ENCODE measurements around the gene SFXN2. TPM values are rescaled to one million over a fixed set of nuclear protein-coding genes. Genes with fewer than 3 reads are reported as not detected.
"Not testable (repeated sequence)": the region's sequence is repeated elsewhere in the genome, so short reads cannot be mapped to it uniquely, and the experiment has no call there.

SFXN2 gene
- total RNA-seq, 2 donors from 2014 or later, result 9.7 to 27.6 TPM

GRCh38 chr10:102735065-102735562, 20.7 kb downstream of the SFXN2 start:
- Histone ChIP-seq H3K36me3 (no peaks in the 10 kb centered on the region), H3K4me1 (no peaks in the 10 kb centered on the region), H3K27ac (no peak overlapping the region), H3K9ac (ENCODE audit: low read depth in 2 of 2, low read length in 2 of 2) (no peak overlapping the region), H3K27me3 (no peaks in the 10 kb centered on the region), H3K4me3 (no peak overlapping the region), H3K9me3 (no peaks in the 10 kb centered on the region)
- intact Hi-C loops (cut with DNase I), result no loop called here
- TF ChIP-seq CTCF (IDR thresholded peaks at IDR 0.05), result no peak
- DNase-seq, result no peak

DNA sequence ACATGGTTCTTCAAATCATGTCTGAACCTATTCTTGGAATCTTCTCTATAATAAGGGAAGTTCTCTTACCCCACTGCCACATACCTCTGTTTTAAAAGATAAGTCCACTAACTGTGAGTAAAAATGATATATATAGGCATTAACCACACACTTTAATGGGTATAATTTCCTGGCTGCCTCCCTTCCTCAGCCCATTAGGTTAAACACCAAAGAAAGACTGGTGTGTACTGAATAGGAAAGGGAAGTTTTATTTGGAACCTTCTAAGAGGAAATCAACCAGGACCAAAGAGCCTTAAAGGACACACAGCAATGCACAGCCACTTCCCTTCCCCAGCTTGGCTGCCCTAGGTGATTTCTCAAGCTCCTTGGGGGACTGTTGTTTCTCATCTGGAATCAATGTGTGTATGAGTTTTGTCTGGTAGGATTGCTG, 24.3 kb downstream of the SFXN2 start:
- no peak overlapping the region for H3K27ac ChIP-seq
- TF ChIP-seq CTCF (IDR thresholded peaks at IDR 0.05), result no peak
- no peaks in the 10 kb centered on the region for H3K36me3 ChIP-seq
- intact Hi-C loops (cut with DNase I), result no loop called here
- H3K27me3 ChIP-seq, result no peaks in the 10 kb centered on the region
- no peak for DNase-seq
- H3K4me3 ChIP-seq, result no peak overlapping the region
- H3K4me1 ChIP-seq, result no peaks in the 10 kb centered on the region
- H3K9me3 ChIP-seq, result no peaks in the 10 kb centered on the region
- H3K9ac ChIP-seq (ENCODE audit: low read depth in 2 of 2, low read length in 2 of 2), result no peak overlapping the region

DNA sequence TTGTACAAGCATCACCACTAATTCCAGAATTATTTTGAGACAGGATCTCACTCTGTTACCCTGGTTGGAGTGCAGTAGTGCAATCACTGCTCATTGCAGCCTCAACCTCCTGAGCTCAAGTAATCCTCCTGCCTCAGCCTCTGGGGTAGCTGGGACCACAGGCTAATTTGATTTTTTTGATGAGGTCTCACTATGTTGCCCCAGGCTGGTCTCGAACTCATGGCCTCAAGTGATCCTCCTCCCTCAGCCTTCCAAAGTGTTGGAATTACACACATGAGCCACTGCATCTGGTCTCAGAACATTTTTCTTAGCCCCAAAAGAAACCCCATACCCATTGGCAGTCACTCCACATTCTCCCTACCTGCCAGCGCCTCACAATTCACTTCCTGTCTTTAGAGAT, 25.8 kb downstream of the SFXN2 start:
- H3K27ac ChIP-seq, result no peak overlapping the region
- H3K27me3 ChIP-seq, result no peaks in the 10 kb centered on the region
- peaks cover 6% of the 10 kb centered on the region for H3K4me1 ChIP-seq
- no peak for DNase-seq
- intact Hi-C loops (cut with DNase I), result no loop called here
- H3K36me3 ChIP-seq, result no peaks in the 10 kb centered on the region
- no peaks in the 10 kb centered on the region for H3K9me3 ChIP-seq
- no peak for TF ChIP-seq CTCF (IDR thresholded peaks at IDR 0.05)
- no peak overlapping the region for H3K4me3 ChIP-seq
- H3K9ac ChIP-seq (ENCODE audit: low read depth in 2 of 2, low read length in 2 of 2), result no peak overlapping the region

GRCh38 chr10:102741726-102742237, 27.3 kb downstream of the SFXN2 start:
- H3K27me3 ChIP-seq, result no peaks in the 10 kb centered on the region
- H3K9ac ChIP-seq (ENCODE audit: low read depth in 2 of 2, low read length in 2 of 2), result no peak overlapping the region
- no peak for TF ChIP-seq CTCF (IDR thresholded peaks at IDR 0.05)
- H3K4me1 ChIP-seq, result peaks cover 7% of the 10 kb centered on the region
- no peak overlapping the region for H3K4me3 ChIP-seq
- H3K27ac ChIP-seq, result no peak overlapping the region
- no peaks in the 10 kb centered on the region for H3K9me3 ChIP-seq
- no peak for DNase-seq
- H3K36me3 ChIP-seq, result no peaks in the 10 kb centered on the region
- intact Hi-C loops (cut with DNase I), result no loop called here

DNA sequence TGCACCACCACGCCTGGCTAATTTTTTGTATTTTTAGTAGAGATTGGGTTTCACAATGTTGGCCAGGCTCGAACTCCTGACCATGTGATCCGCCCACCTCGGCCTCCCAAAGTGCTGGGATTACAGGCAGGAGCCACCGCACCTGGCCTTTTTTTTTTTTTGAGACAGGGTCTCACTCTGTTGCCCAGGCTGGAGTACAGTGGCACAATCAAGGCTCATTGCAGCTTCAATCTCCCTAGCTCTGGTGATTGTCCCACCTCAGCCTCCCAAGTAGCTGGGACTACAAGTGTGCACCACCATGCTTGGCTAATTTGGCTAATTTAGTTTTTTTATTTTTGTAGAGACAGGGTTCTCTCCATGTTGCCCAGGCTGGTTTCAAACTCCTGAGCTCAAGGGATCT, 27.9 kb downstream of the SFXN2 start:
- H3K27me3 ChIP-seq; H3K9me3 ChIP-seq; H3K4me3 ChIP-seq; H3K36me3 ChIP-seq; intact Hi-C loops (cut with DNase I); DNase-seq; H3K9ac ChIP-seq (ENCODE audit: low read depth in 2 of 2, low read length in 2 of 2); H3K27ac ChIP-seq; H3K4me1 ChIP-seq: not testable (repeated sequence)

DNA sequence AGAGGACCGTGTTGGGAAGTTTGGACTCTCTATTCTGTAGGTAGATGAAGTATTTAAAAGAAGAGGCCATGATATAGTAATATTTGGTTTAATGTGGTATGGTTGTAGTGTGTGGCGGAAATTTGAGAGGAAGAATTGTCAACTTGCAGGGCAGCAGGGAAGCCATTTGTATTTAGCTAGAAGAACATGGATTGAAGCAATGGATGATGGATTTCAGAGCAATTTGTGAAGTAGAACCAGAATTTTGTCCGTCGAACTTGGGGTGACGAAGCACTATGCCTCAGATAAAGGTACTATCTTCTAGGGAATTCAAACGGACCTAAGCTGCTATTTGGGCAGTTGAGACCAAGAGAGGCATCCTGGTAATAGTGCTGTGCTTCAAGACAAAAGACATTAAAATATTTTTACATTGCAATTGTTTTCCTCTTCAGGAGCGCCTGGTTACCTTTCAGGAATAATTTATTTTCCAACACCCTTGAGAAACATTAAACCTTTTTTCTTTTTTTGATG, 28.7 kb downstream of the SFXN2 start:
- no peak for DNase-seq
- Histone ChIP-seq H3K27ac (no peak overlapping the region), H3K36me3 (no peaks in the 10 kb centered on the region), H3K9ac (ENCODE audit: low read depth in 2 of 2, low read length in 2 of 2) (no peak overlapping the region), H3K27me3 (no peaks in the 10 kb centered on the region), H3K4me3 (peak overlapping the region; percentile 2), H3K9me3 (no peaks in the 10 kb centered on the region), H3K4me1 (peaks cover 7% of the 10 kb centered on the region)
- TF ChIP-seq CTCF (IDR thresholded peaks at IDR 0.05), result no peak
- intact Hi-C loops (cut with DNase I), result no loop called here
